Coronary artery (tissue), 2 donors: ENCODE results near the gene KCND3.

ENCODE experiments used
- DNase-seq: peaks from one replicate; pipeline ENCODE4 v3.0.0-alpha.2; 2017; ENCODE audit warnings: low spot score
- H3K27ac ChIP-seq, 2 donors: fragments of 200-600 bp; sonication (generic); one replicate each; pipeline ENCODE4 v1.5.1; 2016 to 2019
- H3K4me3 ChIP-seq: fragments of 200-600 bp; sonication (generic); 2 replicates; pipeline ENCODE4 v1.5.1; 2016; ENCODE audit warnings: mild to moderate bottlenecking, moderate library complexity
- TF ChIP-seq, protein P1 (sequence below): fragments of 200-600 bp; sonication (generic); IDR thresholded peaks from one replicate; pipeline ENCODE4 v1.5.1; 2019; ENCODE audit warnings: antibody characterized with exemption

Gene KCND3

GRCh38 chr1:111989531-111990025 lies at the start of gene KCND3:
Gene KCND3 (minus strand): TSS chr1:111989668.
- peak within 1 kb of the TSS; percentile 42 to 84 for H3K27ac ChIP-seq
- TF ChIP-seq, protein P1, sequence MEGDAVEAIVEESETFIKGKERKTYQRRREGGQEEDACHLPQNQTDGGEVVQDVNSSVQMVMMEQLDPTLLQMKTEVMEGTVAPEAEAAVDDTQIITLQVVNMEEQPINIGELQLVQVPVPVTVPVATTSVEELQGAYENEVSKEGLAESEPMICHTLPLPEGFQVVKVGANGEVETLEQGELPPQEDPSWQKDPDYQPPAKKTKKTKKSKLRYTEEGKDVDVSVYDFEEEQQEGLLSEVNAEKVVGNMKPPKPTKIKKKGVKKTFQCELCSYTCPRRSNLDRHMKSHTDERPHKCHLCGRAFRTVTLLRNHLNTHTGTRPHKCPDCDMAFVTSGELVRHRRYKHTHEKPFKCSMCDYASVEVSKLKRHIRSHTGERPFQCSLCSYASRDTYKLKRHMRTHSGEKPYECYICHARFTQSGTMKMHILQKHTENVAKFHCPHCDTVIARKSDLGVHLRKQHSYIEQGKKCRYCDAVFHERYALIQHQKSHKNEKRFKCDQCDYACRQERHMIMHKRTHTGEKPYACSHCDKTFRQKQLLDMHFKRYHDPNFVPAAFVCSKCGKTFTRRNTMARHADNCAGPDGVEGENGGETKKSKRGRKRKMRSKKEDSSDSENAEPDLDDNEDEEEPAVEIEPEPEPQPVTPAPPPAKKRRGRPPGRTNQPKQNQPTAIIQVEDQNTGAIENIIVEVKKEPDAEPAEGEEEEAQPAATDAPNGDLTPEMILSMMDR: no peak
- peak within 1 kb of the TSS; percentile 86 for H3K4me3 ChIP-seq
- DNase-seq: no peak

GRCh38 chr1:112034277-112034676 lies 44.8 kb upstream of the KCND3 start:
- Histone ChIP-seq H3K27ac (no peak overlapping the region), H3K4me3 (no peak overlapping the region)
- TF ChIP-seq, protein P1: no peak
- DNase-seq: no peak

GRCh38 chr1:112033439-112034120 lies 44.1 kb upstream of the KCND3 start:
- no peak overlapping the region for H3K4me3 ChIP-seq
- H3K27ac ChIP-seq: no peak overlapping the region
- no peak for DNase-seq
- TF ChIP-seq, protein P1: no peak

DNA sequence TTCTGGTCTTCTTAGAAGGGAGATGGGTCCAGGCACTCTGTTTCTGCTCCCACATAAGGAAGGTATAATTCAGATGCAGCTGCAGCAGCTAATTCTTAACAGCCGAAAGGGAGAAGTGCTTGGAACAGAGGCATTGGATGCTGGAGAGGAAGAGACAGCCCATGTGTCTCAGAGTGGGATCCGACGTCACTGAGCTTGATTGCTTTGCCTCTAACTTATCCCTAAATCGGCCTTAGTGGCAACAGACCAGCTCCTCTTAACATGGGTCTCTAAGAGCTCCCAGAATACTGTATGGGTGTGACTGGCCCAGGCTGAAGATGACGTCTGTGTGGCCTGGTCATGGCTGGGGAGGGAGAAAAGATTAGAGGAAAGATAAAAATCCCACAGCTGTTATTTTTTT lies 40.7 kb upstream of the KCND3 start:
- H3K27ac ChIP-seq: no peak overlapping the region
- TF ChIP-seq, protein P1: no peak
- no peak overlapping the region for H3K4me3 ChIP-seq
- DNase-seq: no peak

- no peak for DNase-seq
- H3K27ac ChIP-seq: no peak overlapping the region
- no peak overlapping the region for H3K4me3 ChIP-seq
- TF ChIP-seq, protein P1: no peak
Measured at GRCh38 chr1:112027696-112028095, 38.2 kb upstream of the KCND3 start.

GRCh38 chr1:112026501-112026900 lies 37.0 kb upstream of the KCND3 start:
- DNase-seq: no peak
- TF ChIP-seq, protein P1: no peak
- Histone ChIP-seq H3K27ac (no peak overlapping the region), H3K4me3 (no peak overlapping the region)

DNA sequence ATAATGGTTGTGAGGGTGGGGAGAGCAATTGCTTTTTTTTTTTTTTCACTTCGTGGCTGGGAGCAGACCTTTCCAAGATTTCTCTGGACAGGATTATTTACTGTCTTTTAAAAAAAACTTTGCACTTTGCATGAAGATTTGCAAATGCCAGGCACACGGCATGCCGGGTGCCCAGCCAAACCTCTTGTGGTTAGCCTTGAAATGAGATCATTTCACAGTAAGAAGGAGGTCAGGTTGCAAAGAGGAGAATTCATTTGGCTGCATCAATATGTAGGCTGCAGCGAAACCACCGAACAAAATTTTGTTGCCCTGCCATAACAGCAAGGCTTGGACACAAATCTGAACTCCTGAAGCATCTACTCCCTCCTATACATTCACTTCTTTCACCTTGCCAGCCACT lies 36.5 kb upstream of the KCND3 start:
- TF ChIP-seq, protein P1: no peak
- DNase-seq: no peak
- Histone ChIP-seq H3K27ac (no peak overlapping the region), H3K4me3 (no peak overlapping the region)
